G401.6 (cell line): ENCODE data around the gene NKAIN1.

ENCODE experiments used
- FAIRE-seq: peaks from 2 replicates; lab custom pipeline; 2012; peaks lifted over from hg19 to GRCh38; lab: Jason Lieb, UNC

NKAIN1 gene

GRCh38 chr1:31232689-31233088 is 7.0 kb downstream of the NKAIN1 start:
- FAIRE-seq, result no peak

DNA sequence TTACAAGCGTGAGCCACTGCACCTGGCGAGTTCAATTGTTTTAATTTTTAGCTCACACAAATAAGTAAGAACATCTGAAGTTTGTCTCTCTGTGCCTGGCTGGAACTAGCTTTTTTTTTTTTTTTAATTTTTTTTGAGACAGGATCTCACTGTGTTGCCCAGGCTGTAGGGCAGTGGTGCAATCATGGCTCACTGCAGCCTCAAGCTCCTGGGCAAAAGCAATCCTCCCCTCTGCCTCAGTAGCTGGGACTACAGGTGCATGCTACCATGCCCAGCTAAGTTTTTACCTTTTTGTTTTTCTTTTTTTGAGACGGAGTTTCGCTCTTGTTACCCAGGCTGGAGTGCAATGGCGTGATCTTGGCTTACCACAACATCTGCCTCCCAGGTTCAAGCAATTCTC is 7.9 kb downstream of the NKAIN1 start:
- FAIRE-seq, result no peak

GRCh38 chr1:31230378-31230777 is 9.3 kb downstream of the NKAIN1 start:
- no peak for FAIRE-seq

DNA sequence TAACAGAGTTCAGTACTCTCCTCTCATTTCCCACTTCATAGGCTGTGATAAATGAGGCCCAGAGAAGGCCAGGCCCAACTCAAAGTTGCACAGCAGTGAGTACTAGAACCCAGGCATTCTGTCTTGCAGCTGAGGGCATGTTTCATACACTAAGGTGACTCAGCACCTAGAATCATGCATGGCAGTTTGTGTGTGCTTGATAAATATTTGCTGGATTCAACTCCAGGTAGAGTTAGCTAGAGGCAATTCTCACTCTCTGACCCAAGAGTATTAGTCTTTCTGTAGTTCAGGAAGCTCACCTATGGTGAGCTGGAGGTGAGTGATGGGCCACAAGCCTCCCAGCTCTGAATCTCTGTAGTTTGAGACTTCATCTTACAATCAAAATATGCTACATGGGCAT is 10.7 kb downstream of the NKAIN1 start:
- no peak for FAIRE-seq

DNA sequence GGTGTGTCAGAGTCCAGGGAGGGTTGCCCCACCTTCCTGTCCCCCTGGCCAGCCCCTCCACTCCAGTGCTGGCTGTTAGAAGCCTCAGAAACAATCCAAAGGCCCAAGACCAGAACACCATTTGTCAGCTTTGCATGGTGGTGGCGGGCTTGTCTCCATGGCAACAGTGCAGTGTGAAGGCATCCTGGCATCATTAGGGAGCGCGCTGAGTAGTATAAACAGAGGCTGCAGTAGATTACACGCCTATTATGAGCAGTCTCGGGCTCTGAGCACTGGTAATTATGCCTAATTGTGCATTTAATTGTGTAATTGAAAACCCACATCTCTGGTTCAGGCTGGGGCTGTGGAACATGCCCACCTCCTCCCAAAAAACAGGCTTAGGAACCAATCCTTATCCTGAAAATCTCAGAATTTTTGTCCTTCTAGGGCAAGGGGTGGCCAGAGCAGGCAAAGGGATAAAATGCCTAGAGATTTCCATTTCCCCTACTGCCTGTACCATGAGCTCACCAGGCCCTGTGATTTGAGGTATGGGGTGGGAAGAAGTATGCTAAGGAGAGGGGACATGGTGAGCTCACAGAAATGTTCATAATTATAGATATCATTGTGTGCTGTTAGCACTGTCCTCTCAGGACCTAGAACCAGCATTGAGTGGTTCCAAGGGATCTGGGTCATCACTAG is 11.7 kb downstream of the NKAIN1 start:
- FAIRE-seq, result no peak

DNA sequence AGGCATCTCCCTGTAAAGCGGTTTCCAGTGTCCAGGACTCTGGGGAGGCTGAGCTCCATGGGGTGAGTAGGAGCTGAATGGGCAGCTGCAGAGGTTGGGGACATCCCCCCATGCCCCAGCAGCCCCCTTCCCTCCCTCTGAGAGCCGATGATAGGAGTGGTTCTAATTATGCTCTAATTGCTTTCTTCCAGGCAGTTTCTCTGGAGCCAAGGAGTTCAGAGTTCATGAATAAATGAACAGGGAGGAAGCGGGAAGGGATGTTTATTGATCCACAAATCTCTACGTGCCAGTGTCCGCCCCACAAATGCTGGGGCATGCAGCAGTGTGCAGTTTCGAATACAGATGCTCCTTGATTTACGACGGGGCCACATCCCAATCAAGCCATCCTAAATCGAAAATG is 15.6 kb downstream of the NKAIN1 start:
- FAIRE-seq, result no peak

DNA sequence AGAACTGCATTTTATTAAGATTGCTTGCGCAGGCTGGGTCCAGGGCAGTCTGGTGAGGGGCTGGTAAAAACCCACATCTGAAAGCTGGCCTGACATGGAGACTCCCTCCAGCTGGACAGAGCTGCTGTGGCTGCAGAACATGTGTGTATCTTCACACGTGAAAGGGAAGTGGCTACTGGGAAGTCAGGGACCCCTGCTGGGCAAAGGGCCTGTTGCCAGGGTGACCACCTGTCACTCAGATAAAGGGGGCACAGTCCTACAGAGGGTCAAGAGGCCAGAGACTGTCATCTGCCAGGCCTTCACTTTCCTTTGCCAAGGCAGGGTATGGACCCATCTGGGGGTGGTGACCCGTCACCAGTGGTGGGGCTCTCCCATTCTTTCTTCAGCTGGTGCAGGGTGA is 17.5 kb downstream of the NKAIN1 start:
- no peak for FAIRE-seq

GRCh38 chr1:31221072-31221471 is 18.6 kb downstream of the NKAIN1 start:
- FAIRE-seq, result no peak

DNA sequence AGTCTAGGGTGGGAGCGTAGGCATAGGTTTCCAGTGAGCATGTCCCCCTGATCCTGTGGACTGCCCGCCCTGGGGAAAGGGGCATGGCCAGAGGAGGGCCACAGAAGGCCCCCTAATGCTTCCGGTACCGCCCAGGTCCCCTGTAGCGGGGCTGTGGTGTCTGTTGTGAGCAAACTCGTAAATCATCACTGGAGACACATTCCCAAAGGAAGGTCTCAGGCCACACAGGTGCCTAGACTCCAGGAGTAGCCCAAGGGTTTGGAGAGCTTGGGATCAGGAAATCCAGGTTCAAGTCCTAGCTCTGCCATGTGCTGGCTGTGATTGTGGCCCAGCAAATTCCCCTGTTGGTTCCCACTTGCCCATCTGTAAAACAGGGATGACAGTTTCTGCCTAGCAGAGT is 20.2 kb downstream of the NKAIN1 start:
- FAIRE-seq, result no peak

GRCh38 chr1:31218705-31219104 is 21.0 kb downstream of the NKAIN1 start:
- FAIRE-seq, result no peak

DNA sequence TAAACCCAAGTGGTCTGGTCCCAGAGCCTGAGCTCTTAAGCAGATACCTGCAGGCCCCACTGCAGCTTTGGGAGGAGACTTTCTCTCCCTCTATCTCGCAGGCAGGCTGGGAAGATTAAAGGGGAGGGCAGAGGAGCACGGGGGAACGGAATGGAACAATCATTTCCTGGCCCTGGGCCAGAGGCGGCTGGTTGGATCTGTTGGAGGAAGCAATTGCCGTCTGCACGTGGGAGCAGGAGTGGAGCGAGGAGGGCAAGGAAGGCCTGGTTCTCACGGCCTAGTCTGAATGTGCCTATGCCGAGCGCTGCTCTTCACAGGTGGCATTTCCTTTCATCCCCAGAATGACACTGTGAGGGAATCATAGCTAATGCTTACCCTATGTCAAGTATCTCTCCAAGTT is 23.7 kb downstream of the NKAIN1 start:
- FAIRE-seq, result no peak

DNA sequence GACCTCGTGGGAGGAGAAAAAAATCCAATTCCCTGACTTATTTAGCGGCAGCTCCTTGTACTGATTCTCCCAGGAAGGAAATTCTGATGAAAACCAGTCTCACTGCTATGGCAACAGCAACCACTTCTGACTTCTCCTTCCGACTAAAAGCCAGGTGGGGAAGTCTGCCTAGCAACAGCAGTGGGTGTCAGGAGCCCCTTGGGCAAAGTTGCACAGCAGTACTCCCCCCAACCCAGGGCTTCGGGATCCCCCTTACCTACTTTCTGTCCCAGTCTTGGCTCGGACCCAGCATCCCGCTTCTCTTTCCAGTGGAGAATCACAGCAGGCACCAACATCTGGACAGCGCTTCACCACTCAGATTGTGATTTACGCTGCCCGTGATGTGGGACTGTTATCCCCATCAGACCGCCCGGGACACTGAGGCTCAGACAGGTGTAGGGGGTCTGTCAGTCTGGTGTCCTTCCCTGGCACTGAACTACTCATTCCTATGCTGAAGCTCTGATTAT is 24.6 kb downstream of the NKAIN1 start:
- FAIRE-seq, result no peak

GRCh38 chr1:31214316-31215064 is 25.2 kb downstream of the NKAIN1 start:
- FAIRE-seq, result no peak

DNA sequence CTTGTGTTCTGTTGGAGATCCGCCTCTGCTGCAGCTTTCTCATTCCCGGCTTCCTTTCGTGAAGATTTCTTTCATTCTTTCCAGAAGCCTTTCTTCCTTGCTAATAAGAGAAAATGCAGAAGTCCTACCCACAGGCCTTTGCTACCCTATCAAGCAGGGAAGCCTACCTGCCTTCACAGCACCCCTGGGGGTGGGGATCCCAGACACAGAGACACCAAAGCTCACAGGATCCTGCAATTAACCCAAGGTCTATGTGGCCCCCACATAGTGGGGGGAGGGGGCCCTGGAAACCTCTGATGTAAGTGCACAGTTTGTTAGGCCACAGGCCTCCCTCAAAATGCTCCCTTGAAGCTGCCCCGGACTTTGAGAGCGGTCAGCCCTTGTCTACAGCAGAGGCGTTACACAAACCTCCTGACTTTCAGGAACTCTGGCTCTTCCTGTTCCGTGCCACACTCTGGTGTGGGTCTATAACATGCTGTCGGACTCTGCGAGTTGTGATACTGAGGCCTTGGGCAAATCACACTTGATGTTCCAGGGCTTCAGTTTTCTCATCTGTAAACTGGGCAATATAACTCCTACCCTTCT is 31.2 kb downstream of the NKAIN1 start:
- no peak for FAIRE-seq

GRCh38 chr1:31207569-31207968 is 32.1 kb downstream of the NKAIN1 start:
- FAIRE-seq, result no peak

DNA sequence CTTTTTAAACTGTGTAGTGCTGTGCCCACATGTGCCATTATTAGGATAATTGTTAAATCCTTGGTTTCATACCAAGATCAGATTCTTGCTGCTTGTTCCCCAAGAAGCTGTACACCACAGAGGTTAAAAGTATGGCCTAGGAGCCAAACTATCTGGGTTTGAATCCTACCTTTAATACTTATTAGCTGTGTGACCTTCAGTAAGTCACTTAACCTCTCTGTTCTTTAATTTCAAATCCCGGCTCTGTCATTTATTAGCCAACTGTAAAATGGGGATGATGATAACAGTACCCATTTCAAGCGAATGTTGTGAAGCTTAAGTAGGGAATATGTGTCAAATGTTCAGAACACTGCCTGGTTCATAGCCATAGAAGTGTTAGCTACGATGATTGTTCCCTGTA is 32.6 kb downstream of the NKAIN1 start:
- no peak for FAIRE-seq

DNA sequence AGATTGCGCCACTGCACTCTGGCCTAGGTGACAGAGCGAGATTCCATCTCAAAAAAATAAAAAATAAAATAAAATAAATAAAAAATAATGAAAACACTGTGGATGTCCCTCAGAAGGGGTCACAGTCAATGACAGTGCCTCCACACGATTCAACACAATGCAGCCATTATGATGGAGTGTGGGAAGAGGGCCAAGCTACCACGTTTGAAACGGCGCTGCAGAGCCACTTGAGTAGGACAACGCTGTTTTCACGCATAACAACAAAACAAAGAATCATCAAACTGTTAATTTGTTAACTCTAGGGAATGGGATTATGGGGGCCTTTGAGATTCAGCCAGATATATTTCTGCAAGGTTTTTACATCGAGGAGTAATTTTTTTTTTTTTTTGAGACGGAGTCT is 36.5 kb downstream of the NKAIN1 start:
- no peak for FAIRE-seq

- no peak for FAIRE-seq
Measured at GRCh38 chr1:31201931-31202360, 37.7 kb downstream of the NKAIN1 start.

DNA sequence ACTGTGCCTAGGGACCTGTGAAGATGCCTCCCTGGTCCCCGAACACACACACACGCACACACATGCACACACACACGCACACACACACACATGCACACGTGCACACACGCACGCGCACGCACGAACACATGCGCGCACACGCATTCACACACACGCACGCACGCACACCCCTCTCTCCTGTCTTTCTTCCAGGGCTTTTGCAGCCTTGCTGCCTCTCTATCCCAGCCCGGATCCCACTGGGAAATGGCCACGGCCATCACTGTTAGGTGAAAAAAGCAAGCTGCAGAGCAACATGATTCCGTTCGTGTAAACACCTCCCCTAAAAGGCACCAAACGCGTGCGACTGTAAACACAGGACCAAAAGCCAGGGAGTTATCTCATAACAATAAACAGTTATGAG is 39.7 kb downstream of the NKAIN1 start:
- FAIRE-seq, result no peak

DNA sequence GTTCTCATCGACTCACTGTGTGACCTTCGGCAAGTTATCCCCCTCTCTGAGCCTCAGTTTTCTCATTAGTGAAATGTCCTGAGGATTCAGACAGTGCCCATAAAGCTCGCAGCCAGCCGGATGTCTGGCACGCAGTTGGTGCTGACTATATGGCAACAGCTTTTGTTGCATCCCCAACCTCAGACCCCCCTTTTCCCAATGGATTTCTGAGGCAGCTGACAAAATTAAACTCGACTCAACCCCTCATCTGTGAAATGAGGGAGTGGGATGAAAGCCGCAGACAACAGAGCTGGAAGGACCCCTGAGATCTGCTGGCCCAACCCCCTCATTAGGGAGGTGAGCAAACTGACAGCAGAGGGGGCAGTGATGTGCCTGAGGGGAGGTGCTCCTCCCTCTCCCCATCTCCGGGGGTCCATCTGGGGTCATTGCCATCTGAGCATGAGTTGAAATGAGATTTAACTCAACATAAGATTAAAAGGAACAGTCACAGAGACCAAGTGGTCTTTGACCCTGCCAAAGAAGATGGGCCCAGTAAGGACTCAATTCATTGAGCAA is 40.4 kb downstream of the NKAIN1 start:
- FAIRE-seq, result no peak

- no peak for FAIRE-seq
Measured at GRCh38 chr1:31198600-31198999, 41.1 kb downstream of the NKAIN1 start.

DNA sequence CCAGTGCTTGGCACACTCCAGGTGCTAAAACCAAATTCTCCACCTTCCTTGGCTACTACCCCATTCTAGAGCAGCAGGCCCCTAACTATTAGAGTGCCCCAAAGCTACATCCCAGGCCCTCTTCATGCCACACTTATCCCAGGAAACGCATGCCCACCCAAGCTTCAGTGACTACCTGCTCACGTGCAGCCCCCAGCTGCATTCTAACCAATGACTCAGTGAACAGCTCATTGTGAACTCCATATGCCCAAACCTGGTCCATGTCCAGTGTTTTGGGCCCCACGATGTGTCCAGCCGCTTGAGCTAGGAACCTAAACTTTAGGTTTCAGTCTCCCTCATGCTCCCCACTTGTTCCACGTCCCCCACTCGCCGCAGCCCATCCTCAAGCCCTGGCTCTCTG is 41.5 kb downstream of the NKAIN1 start:
- no peak for FAIRE-seq

DNA sequence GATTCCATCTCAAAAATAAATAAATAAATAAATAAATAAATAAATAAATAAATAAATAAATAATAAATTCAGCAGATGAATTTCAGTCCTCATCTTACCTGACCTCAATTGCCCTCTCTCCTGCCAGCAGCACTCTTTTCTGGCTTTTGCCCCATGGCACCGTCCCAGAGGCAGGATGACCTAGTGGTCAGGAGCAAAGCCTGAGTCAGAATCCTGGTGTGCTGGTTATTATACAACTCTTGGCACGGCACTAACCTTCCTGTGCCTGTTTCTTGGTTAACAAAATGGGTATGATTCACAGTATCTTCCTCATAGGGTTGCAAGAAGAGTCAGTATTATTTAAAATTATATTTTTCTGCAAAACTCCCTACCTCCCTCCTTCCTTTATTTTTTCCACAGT is 43.0 kb downstream of the NKAIN1 start:
- no peak for FAIRE-seq
